GM12875 (cell line): ENCODE data around the gene FAM53B.

ENCODE experiments used
- H3K4me3 ChIP-seq: one replicate; pipeline ENCODE4 v1.5.1; 2011; ENCODE audit warnings: low read depth, low read length, control low read depth
- TF ChIP-seq, protein P1 (sequence below): IDR thresholded peaks from 2 replicates; pipeline ENCODE4 v1.5.1; 2011; ENCODE audit warnings: low read depth, mild to moderate bottlenecking, control low read depth, inconsistent platforms, low read length, moderate library complexity, borderline replicate concordance; ENCODE audit not compliant: insufficient read depth

FAM53B gene

DNA sequence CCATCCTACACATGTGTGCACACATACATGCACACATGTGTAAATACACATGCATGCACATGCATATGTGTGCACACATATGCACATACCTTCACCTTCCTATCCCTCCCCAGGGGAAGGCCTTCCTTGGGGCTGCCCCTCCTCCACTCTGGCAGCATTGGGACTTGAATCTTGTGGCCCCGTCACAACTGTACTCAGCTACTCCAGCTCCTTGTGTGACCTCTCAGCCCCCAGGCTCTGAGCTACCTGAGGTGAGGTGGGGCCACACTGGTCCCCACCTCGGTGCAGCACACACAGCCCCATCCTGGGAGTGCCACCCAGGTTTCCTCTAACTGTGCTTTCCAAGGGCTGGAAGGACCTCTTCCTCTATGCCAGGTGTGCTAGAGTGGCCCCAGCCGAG lies 166.5 kb downstream of the FAM53B start:
- no peak overlapping the region for H3K4me3 ChIP-seq

DNA sequence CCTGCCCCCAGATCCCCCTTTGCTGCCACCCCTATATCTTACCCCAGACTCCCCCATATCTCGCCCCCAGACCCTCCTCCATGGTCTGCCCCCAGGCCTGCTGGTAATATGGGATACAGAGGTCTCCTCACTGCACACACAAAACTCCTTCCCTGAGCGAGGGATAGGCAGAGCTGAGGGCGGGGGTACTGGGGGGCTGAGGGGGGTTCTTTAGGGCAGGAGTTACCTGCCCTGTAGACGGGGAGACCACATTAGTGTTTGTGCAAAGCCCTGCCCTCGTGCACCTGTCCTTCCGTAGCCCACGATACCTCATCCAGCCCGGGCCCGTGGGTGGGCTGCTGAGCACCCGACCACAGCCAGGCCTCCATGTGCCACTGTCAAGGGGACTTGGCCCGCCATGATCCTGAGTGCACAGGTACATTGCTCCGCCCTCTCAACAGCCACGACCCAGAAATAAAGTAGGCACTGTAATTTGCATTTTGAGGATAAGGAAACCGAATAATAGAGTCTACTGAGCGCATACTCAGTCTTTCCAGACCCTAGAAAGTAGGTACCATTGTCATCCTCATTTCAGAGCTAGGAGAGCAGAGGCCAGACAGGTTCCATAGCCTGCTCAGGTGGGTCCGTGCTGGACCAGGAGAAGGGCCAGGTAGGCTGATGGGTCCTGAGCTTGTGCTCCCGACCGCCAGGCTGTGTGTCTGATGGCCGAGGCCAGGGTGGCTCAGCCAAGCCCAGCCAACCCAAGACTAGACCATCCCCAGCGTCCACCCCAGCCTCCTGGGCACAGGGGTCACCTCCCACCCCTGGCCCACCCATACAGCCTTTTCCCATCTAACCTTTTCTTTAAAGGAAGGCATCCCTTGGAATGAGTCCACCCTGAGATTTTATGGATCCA lies 167.4 kb downstream of the FAM53B start:
- no peak overlapping the region for H3K4me3 ChIP-seq
- TF ChIP-seq, protein P1, sequence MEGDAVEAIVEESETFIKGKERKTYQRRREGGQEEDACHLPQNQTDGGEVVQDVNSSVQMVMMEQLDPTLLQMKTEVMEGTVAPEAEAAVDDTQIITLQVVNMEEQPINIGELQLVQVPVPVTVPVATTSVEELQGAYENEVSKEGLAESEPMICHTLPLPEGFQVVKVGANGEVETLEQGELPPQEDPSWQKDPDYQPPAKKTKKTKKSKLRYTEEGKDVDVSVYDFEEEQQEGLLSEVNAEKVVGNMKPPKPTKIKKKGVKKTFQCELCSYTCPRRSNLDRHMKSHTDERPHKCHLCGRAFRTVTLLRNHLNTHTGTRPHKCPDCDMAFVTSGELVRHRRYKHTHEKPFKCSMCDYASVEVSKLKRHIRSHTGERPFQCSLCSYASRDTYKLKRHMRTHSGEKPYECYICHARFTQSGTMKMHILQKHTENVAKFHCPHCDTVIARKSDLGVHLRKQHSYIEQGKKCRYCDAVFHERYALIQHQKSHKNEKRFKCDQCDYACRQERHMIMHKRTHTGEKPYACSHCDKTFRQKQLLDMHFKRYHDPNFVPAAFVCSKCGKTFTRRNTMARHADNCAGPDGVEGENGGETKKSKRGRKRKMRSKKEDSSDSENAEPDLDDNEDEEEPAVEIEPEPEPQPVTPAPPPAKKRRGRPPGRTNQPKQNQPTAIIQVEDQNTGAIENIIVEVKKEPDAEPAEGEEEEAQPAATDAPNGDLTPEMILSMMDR: no peak

More for the DNA sequence above, 166.5 kb downstream of the FAM53B start:
- TF ChIP-seq, protein P1: no peak

DNA sequence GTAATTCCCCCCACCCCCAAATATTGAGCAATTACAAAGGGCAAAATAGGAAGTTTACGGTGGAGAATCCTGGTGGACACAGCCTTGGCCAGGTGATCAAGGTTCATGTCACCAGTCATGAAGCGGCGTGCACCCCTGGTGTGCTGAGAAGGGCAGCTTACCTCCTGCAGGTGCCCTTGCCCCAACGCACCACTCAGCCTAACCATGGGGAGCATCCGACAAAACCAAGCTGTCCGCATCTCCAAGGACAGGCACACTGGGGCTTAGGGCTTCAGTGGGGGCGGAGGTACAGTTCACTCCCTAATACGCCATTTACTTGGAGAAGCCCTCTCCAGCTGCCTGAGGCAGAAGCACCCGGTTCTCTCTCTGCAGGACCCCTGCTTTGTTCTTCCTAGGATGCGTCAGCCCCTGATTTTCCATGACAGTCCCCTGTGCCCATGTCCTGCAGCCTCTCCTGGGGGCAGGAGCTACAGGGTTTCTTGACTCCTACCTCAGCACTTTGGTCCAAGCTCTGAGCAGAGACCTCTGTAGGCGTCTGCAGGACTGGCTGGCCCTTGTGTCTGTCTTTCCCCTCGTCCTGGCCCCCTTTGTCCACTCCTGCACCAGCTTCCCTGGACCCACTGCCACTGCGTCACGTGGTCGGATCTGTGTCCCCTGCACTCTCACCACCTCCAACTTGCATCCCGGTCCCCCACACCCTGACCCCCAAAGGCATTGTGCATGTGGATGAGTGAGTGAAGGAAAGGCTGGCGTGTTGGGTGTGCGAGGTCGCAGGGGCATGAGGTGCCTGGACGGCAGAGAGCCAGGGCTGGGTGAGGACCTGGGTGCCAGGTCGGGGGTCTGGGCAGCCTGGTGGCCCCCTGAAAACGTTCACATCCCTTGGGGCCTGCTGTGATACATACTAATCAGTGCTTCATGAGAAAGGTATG lies 168.8 kb downstream of the FAM53B start:
- no peak overlapping the region for H3K4me3 ChIP-seq
- TF ChIP-seq, protein P1: no peak

DNA sequence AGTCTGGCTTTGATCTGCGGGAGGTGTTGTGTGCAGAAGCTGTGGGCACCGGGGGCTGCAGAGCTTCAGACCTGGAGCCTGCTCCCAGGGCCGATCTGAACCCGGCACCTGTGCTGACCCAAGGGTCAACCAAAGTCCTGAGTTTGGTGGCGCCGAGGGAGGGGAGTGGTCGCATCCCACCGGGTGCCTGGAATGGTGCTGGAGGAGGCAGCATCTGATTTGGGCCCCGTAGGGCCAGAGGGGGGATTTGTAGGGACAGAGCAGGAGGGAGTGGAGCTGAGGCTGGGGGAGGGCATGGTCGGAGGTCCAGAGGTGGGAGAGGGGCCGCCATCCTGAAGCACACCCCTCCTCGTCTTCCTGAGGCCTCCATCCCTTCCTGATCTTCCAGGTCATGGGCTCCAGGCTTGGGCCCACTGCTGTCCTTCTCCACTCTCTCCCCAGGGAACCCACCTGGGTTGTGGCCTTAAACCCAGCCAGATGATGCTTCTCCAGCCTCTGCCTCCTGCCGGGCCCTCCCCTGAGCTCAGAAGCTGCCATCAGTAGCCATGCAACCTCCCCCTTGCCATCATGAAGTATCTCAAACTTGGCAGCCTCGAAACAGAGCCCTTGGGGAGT lies 169.6 kb downstream of the FAM53B start:
- TF ChIP-seq, protein P1: no peak
- no peak overlapping the region for H3K4me3 ChIP-seq

DNA sequence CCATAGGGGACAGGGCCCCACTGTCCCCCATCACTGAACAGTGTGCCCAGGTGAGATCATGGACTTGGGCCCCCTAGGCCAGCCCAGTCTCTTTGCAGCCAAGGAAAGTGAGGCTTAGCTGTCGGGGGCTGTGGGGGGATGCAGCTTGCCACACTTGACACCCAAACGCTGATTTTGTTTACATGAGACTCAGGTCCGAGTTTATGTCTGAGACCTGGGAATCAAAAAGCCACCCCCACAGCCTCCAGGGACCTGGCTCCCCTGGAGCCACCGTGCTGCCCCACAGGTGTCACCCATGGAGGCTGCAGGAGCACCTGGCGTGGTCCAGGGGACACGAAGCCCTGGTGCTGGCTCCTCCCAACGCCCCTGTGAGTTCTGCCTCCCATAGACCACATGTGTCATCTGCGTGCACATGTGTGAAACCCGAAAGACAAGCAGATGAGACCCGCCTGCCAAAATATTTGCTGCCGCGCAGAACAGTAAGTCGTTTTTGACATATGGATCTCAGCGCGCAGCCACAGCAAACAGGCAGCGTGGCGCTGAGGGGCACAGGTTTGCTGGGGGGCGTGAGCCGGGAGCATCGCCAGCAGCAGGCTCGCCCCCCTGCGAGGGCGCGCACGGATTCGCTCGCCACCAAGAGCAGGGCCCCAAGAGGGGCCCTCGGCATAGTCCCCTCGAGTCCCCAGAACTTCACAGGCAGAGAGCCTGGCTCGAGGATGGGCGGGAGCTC lies 170.3 kb downstream of the FAM53B start:
- TF ChIP-seq, protein P1: no peak
- no peak overlapping the region for H3K4me3 ChIP-seq

DNA sequence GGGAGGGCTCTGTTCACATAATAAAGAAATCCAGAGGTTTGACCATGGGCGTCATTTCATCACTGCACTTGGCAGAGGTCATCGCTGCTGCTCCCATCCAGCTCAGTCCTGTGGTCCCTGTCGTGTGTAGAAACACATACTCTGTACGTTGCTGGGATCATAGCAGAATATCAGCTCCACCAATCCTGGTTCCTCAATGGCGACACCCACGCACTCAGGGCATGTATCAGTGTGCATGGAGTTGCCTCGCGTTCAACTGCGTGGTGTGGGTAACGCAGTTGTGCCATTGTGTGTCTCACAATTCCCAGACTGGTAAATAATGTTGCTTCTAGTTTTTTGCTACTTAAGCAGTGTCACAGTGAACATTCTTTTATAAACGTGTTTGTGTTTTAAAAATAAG lies 171.4 kb downstream of the FAM53B start:
- TF ChIP-seq, protein P1: no peak
- H3K4me3 ChIP-seq: no peak overlapping the region
